ENCODE measurements around the gene MED1. TPM values are rescaled to one million over a fixed set of nuclear protein-coding genes. Genes with fewer than 3 reads are reported as not detected.

MED1 gene
- total and polyA plus RNA-seq, 9 of the 15 experiments (the other 6 are each of a cell fraction or from before 2014, with no cell fraction given) = 14.0 to 59.8 (median 46.7) TPM

DNA sequence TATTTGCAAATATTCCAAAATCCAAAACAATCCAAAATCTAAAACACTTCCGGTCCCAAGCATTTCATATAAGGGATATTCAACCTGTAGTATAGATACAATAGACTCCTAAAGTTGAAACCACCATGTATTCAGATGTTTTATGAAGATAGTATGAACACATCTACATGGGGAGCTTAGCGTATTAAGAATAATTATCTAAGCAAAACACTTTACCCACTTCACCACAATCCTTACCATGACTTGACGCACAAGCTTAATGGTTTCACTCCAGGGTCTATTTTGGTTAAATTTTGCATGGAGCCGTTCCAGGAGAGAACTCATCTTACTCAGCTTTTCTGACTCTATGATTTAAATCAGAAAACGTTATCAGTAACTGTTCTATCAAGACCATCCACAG, 3.5 kb downstream of the MED1 start (continued):
- TF ChIP-seq DMBX1 (CRISPR knock-in tag; IDR thresholded peaks at IDR 0.05; ENCODE audit: borderline replicate concordance) = no peak
- no peak for TF ChIP-seq NR4A1 (CRISPR knock-in tag; IDR thresholded peaks at IDR 0.05)
- no peak for TF ChIP-seq NR4A1 (tag; IDR thresholded peaks at IDR 0.05)
- no peak for TF ChIP-seq ILK (tag; IDR thresholded peaks at IDR 0.05; ENCODE audit: borderline replicate concordance, low read depth)
- TF ChIP-seq RHOXF2B (CRISPR knock-in tag; conservative IDR thresholded peaks at IDR 0.05) = no peak
- TF ChIP-seq ETS2 (tag; IDR thresholded peaks at IDR 0.05; ENCODE audit: borderline replicate concordance, poor library complexity, severe bottlenecking) = no peak
- TF ChIP-seq CTBP1 (IDR thresholded peaks at IDR 0.05; ENCODE audit: borderline replicate concordance) = no peak
- TF ChIP-seq, protein P1, sequence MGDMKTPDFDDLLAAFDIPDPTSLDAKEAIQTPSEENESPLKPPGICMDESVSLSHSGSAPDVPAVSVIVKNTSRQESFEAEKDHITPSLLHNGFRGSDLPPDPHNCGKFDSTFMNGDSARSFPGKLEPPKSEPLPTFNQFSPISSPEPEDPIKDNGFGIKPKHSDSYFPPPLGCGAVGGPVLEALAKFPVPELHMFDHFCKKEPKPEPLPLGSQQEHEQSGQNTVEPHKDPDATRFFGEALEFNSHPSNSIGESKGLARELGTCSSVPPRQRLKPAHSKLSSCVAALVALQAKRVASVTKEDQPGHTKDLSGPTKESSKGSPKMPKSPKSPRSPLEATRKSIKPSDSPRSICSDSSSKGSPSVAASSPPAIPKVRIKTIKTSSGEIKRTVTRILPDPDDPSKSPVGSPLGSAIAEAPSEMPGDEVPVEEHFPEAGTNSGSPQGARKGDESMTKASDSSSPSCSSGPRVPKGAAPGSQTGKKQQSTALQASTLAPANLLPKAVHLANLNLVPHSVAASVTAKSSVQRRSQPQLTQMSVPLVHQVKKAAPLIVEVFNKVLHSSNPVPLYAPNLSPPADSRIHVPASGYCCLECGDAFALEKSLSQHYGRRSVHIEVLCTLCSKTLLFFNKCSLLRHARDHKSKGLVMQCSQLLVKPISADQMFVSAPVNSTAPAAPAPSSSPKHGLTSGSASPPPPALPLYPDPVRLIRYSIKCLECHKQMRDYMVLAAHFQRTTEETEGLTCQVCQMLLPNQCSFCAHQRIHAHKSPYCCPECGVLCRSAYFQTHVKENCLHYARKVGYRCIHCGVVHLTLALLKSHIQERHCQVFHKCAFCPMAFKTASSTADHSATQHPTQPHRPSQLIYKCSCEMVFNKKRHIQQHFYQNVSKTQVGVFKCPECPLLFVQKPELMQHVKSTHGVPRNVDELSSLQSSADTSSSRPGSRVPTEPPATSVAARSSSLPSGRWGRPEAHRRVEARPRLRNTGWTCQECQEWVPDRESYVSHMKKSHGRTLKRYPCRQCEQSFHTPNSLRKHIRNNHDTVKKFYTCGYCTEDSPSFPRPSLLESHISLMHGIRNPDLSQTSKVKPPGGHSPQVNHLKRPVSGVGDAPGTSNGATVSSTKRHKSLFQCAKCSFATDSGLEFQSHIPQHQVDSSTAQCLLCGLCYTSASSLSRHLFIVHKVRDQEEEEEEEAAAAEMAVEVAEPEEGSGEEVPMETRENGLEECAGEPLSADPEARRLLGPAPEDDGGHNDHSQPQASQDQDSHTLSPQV (IDR thresholded peaks at IDR 0.05) = no peak
- no peak for TF ChIP-seq SETDB1 (IDR thresholded peaks at IDR 0.05; ENCODE audit: low read length)
- TF ChIP-seq ZNF133 (CRISPR knock-in tag; IDR thresholded peaks at IDR 0.05) = no peak
- no peak for TF ChIP-seq ZC3H8 (IDR thresholded peaks at IDR 0.05)
- TF ChIP-seq, protein P2, sequence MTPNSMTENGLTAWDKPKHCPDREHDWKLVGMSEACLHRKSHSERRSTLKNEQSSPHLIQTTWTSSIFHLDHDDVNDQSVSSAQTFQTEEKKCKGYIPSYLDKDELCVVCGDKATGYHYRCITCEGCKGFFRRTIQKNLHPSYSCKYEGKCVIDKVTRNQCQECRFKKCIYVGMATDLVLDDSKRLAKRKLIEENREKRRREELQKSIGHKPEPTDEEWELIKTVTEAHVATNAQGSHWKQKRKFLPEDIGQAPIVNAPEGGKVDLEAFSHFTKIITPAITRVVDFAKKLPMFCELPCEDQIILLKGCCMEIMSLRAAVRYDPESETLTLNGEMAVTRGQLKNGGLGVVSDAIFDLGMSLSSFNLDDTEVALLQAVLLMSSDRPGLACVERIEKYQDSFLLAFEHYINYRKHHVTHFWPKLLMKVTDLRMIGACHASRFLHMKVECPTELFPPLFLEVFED (CRISPR knock-in tag; conservative IDR thresholded peaks at IDR 0.05) = no peak

Data from K562 (cell line).